Lower leg skin (tissue), 4 donors: ENCODE measurements around the gene AGXT. TPM values are rescaled to one million over a fixed set of nuclear protein-coding genes. Genes with fewer than 3 reads are reported as not detected.

Experiments
- DNase-seq, 2 donors: peaks; one replicate each; pipeline ENCODE4 v3.0.0-alpha.2; 2019; ENCODE audit warnings: low spot score in 2 of 2
- H3K4me3 ChIP-seq: fragments of 200-600 bp; sonication (generic); 2 replicates; pipeline ENCODE4 v1.5.1; 2017; ENCODE audit warnings: mild to moderate bottlenecking, low read depth; ENCODE audit not compliant: poor library complexity, severe bottlenecking
- POLR2A ChIP-seq, 2 donors: fragments of 450-650 bp; IDR thresholded peaks; one replicate each; pipeline ENCODE4 v1.6.1; 2016 to 2017; ENCODE audit warnings: antibody characterized with exemption in 2 of 2, mild to moderate bottlenecking in 1 of 2, moderate library complexity in 1 of 2
- WGBS, 2 donors: methylation state at CpG; one replicate each; pipeline ENCODE4 v1.1.5; 2018; 5-methylcytosine and 5-hydroxymethylcytosine counted together
- intact Hi-C: fragments of 100-400 bp; cut with DNase I; formaldehyde crosslinking; loops from one replicate; pipeline ENCODE4 v1.15.0; 2023; ENCODE audit warnings: low total_unique reads
- total RNA-seq, 4 donors: library from RNA; depleted of rRNA; stranded (reverse); fragments of >200 nt; gene quantifications; one replicate each; pipeline ENCODE4 v1.1.0, GENCODE V29; 2016
- TF ChIP-seq, protein P1 (sequence below), 3 donors: fragments of 450-650 bp; IDR thresholded peaks; one replicate each; pipeline ENCODE4 v1.5.1; 2016; ENCODE audit warnings: antibody characterized with exemption in 3 of 3, mild to moderate bottlenecking in 3 of 3, moderate library complexity in 2 of 3

AGXT gene
- total RNA-seq, 4 donors from 2014 or later = not detected

DNA sequence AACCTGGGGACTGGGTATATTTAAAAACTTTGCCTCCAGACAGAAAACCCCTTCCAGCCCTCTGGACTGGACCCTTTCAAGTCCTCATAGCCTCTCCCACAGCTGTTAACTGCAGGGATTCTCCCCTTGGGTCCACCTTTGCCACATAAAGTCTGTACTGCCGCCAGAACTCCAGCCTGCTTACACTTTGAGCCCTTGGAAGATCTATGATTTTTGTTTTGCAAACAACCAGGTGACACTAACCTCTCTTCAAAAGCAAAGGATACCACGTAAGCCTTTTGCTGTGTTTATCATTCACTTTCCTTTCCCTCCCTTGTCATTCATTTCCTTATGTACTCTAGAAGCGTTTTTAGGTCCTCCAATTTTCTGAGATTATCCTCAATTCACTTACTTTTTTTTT is 4.1 kb upstream of the AGXT start:
- DNase-seq = peak in 1 of 2 donors; percentile 58
- 84 to 92% methylated on average over 3 of the region's 3 CpGs for WGBS, 2 donors
- TF ChIP-seq POLR2A (IDR thresholded peaks at IDR 0.05) = no peak
- TF ChIP-seq, protein P1, sequence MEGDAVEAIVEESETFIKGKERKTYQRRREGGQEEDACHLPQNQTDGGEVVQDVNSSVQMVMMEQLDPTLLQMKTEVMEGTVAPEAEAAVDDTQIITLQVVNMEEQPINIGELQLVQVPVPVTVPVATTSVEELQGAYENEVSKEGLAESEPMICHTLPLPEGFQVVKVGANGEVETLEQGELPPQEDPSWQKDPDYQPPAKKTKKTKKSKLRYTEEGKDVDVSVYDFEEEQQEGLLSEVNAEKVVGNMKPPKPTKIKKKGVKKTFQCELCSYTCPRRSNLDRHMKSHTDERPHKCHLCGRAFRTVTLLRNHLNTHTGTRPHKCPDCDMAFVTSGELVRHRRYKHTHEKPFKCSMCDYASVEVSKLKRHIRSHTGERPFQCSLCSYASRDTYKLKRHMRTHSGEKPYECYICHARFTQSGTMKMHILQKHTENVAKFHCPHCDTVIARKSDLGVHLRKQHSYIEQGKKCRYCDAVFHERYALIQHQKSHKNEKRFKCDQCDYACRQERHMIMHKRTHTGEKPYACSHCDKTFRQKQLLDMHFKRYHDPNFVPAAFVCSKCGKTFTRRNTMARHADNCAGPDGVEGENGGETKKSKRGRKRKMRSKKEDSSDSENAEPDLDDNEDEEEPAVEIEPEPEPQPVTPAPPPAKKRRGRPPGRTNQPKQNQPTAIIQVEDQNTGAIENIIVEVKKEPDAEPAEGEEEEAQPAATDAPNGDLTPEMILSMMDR (IDR thresholded peaks at IDR 0.05) = no peak
- intact Hi-C loops = no loop called here
- H3K4me3 ChIP-seq = no peak overlapping the region

DNA sequence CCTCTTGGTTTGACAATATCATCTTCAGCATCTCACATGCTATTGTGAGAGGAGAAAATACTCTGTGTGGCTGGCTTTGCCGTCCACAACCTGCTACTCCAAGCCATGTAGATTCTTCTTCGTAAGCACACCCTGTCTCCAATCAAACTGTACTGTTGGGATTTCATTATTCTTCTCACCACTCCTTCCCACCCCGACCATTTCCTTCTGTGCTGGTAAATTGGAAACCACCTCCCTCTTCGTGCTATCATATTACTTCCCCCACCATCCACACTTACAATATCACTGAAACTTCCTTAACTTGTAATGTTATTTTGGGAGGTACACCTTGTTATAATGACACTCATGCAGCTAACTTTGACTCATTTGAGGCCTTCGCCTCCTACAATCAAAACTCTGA is 3.2 kb upstream of the AGXT start:
- 84 to 87% methylated on average over 5 of the region's 5 CpGs for WGBS, 2 donors
- H3K4me3 ChIP-seq = no peak overlapping the region
- intact Hi-C loops = no loop called here
- DNase-seq = peak in 1 of 2 donors; percentile 5
- TF ChIP-seq POLR2A (IDR thresholded peaks at IDR 0.05) = no peak
- TF ChIP-seq, protein P1 (IDR thresholded peaks at IDR 0.05) = no peak

DNA sequence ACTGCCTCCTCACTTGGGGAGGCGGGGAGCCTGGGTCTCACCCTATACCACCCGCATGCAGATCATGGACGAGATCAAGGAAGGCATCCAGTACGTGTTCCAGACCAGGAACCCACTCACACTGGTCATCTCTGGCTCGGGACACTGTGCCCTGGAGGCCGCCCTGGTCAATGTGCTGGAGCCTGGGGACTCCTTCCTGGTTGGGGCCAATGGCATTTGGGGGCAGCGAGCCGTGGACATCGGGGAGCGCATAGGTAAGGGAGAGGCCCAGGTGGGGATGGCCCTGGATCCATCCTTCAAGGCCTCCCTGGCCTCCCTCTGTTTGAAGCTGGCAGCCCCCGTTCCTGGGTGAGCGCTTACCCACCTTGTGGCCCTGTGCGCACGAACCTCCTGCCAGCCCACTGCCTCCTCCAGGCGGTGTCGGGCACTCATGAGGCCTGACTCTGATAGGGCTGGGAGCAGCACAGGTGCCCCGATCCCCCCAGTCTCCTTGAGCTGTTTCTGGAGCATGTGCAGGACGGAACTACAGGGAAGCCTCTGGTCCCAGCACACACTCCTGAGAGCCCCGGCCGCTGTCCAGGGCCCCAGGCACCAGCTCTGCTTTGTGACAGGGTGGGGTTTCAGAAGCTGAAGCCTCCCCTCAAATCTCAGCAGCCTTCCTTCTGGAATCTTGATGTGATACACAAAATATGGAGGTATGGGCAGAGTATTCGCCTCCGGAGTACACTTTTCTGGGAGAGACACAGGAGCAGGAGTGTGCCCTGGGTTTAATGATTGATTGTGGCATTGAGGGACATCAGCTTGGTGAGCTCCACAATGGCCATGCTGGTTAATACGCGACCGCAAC is 708 bp downstream of the AGXT start:
- no peak overlapping the region for H3K4me3 ChIP-seq
- DNase-seq = no peak
- WGBS, 2 donors = 91 to 94% methylated on average over 17 to 20 of the region's 25 CpGs
- no peak for TF ChIP-seq POLR2A (IDR thresholded peaks at IDR 0.05)
- TF ChIP-seq, protein P1 (IDR thresholded peaks at IDR 0.05) = no peak
- intact Hi-C loops = no loop called here

DNA sequence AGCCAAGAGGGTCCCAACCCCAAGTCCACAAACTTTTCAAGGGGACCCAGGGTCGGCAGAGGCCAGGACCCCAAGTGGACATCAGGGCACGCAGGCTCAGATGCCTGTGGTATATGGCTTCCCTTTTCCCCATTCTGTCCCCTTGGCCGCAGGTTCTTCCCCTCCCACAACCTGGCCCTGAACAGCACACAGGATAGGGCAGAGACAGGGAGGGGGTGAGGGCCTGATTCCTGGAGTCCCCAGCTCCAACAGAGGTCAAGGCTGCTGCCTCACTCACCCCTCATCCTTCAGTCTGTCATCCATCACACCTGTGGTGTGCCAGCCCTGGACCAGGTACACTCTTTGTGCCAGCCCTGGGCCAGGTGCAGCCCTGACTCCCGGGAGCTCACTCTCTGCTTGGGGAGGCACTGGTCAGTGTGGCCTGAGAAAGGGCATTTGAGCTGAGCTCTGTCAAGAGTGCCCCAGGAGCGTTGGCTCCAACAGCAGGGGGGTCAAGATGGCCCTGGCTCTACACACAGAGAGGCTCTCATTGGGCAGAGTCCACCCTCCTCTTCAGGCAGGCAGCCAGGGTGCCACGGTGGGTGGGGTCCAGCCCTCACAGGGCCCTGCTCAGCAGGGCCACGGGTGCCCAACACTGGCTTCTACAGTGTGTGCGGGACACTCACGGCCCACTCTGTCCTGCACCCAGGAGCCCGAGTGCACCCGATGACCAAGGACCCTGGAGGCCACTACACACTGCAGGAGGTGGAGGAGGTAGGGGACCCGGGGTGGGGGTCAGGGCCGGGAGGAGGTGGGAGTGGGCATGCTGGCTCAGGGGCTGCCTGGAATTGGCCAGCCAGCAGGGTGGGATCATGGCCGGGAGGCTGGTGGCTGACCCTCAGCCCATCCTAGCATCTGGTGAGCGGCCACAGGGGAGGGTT is 1.6 kb downstream of the AGXT start:
- intact Hi-C loops = no loop called here
- TF ChIP-seq, protein P1 (IDR thresholded peaks at IDR 0.05) = no peak
- TF ChIP-seq POLR2A (IDR thresholded peaks at IDR 0.05) = no peak

DNA sequence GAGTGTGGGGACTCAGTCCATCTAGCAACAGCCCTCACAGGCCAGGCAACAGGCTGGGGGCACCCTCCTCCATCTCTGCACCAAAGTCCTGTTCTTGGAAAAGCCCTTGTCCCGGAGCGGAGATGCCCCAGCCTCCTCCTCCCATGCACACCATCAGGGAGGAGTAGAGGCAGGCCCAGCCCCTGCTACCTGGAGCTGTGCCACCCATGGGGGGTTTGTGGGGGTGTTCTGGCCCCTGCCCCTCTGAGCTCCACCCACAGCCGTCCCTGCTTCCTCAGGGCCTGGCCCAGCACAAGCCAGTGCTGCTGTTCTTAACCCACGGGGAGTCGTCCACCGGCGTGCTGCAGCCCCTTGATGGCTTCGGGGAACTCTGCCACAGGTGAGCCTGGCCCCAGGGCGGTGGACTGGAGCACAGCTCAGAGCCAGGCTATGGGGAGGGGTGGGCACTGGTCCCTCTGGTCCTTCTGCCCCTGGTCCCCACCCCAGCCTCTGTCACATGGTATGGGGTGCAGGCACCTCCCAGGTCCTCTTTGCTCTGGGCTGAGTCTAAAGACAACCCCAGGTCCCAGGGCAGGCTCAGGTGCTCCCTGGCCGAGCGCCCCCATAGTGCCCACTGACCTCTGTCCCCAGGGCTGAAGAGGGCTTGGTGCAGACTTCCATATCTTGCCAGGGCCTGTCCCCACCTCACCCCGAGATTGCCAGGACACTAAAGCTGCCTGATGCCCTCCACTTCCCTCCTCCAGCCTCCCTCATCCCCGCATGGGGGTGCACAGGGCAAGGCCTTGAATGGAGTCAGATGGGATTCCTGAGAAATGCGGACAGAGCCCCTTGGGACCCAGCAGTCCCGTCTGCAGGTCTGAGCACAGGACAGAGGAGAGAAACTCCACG is 2.7 kb downstream of the AGXT start:
- no peak for TF ChIP-seq POLR2A (IDR thresholded peaks at IDR 0.05)
- TF ChIP-seq, protein P1 (IDR thresholded peaks at IDR 0.05) = no peak
- no peak for DNase-seq
- intact Hi-C loops = no loop called here
- H3K4me3 ChIP-seq = no peak overlapping the region
- WGBS, 2 donors = 87 to 88% methylated on average over 6 to 14 of the region's 16 CpGs

More for the DNA sequence above, 1.6 kb downstream of the AGXT start:
- WGBS, 2 donors = 92% methylated on average over 11 to 13 of the region's 15 CpGs
- H3K4me3 ChIP-seq = no peak overlapping the region
- DNase-seq = no peak
